Measurements from ENCODE around the gene MYH10.
"Not testable (repeated sequence)": the region's sequence is repeated elsewhere in the genome, so short reads cannot be mapped to it uniquely, and the experiment has no call there.

The MYH10 gene

DNA sequence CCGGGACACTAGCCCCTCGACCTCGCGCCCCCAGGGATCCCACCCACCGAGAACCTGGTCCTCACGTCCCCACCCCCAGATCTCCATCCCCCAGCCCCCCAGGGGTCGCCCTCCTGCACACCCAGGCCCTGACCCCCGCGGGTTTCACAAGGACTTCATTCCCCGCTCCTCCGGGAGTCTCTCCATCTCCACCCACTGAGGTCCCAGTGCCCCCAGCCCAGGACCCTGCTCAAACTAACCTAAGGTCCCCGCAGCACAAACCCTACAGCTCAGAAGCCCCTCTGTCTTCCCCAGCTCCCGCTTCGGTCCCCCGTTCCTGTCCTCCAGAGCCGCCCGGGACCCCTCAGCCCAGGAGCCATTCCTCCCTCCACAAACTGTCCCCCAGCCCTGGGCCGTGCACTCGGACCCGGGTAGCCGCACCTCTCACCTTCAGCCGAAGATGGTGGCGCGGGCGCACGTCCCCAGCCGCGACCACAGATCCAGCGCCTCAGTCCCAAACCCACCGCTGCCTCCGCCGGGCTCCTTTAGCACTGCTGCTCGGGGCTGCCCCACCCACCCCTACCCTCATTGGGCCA, at the start of gene MYH10:
Gene MYH10 (minus strand): TSS at position 499 of the 575 bp plus-strand sequence. CDS start 7,479 bp downstream, outside the sequence.
- no peak for DNase-seq

DNA sequence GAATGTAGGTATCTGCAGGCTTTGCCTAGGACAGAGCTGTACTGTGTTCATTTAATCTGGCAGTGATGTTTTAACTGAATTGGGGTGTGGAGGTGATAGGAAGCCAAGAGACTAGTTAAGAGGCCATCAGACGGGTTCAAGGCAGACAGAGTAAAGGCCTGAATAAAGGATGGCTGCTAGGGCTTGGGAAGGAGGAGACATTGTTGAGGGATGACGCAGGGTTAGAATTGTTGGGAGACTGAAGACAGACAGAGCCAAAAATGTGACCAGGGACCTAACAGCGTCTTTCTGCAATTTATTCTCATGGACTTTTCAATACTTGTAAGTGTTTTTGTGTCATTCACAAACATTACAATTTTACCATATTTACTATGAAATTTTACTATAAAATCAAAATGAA, 48.6 kb upstream of the MYH10 start:
- no peak for DNase-seq

DNA sequence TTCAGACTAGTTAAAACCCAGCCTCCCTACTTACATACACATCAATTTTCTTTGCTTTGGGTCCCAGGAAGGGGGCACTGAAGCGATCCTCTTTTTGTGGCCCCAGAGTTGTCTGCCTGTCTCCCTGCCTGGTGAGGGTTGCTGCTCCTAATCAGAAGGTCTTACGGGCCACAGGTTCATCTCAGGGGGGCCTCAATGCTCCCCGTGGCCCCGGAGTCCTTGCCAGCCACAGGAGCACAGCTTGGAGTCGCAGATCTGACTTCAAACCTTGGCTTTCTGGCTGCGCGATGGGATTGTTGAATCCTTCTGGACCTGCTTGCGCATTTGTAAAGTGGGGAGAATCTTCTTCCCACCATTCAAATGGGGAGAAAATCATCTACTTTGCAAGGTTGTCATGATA, 44.8 kb upstream of the MYH10 start:
- no peak for DNase-seq

DNA sequence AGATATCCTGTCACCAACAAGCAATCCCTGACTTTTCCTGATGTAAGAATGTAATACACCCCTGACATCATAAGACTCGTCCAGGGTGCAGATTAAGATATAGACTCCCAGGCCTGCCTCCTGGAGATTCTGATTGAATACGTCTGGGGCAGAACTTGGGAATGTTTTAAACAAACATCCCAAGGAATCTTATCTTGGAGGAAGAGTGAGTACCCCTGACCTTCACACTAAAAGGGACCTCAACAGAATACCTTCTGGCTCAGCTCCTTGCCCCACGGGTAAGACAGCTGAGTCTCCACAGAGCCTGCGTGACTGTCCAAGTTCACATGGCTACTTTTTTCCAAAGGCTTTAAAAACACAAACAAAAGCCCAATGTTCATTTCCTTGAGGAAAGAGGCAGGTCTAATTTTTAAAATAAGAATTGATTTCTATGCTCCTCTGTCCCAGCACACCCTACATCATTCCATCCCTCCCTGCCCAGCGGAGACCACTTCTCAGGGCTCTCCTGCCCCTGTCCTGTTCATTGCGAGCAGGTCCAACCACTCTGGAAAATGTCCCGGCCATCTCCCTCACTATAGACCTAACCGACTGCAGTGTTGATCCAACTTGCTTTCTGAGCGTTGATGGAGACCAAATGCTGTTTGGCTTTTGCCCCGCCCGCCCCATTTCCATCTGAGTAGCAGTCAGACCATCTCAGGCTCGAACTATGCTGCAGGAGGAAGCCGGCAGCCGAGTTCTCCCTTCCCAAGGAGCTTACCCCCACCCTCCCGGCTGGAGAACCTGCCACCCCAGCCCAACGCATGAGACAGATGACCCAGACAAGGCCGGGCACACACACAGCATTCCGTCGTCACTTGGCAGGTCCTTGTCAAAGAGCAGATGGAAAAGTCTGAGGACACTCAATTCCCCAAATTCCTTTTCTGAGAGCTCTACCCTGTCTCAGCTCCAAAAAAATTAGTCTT, 44.1 kb upstream of the MYH10 start:
- no peak for DNase-seq

DNA sequence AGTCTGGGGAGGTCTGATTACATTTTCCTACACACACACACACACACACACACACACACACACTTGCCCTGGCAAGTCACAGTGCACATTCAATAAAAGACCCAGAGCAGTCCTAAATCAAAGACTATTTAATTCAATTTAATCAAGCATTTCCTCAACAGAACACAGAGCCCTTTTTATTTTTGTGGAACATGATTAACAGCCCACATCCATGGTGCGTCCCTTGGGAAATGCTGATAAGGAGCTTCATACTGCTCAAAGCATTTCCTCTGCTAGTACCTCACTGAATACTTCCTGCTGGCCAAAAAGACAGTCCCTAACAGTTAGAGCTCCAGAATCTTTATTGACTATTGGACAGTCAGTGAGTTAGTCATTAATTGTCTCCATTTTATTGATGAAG, 43.1 kb upstream of the MYH10 start:
- DNase-seq = no peak

DNA sequence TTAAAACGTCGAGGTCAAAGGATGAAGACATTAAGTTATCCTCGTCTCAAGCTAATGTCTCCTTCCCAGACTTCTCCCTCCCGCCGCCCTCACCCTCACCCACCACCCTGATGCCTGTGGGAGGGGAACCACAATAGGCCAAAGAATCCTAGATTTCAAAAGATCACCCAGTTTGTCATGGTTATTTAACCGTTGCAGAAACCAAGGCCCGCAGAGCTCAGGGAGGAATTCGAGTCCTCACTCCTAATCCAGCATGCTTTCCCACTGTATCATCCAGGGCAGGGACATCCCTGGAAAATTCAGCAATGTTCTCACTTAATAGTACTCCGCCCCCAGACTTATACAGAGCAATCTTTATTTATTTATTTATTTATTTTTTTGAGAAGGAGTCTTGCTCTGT, 41.8 kb upstream of the MYH10 start:
- DNase-seq = no peak

DNA sequence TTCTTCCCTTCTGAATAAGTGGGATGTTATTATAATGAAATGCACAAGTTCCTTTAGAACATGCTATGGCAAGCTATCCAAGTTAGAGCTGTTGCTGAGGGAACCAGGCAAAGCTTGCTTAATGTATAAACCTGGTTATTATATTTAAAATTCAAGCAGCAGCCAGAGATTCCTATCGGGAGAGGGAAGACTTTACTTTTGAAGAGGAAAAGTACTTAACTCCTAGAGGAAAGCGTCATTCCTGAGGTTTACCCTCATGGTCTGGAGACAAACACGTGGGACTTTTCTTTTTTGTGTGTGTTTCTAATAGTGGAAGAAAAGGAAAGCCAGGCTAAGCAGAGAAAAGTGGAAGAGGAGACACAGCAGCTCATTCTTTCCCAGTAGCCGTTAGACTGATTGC, 39.9 kb upstream of the MYH10 start:
- DNase-seq = no peak

DNA sequence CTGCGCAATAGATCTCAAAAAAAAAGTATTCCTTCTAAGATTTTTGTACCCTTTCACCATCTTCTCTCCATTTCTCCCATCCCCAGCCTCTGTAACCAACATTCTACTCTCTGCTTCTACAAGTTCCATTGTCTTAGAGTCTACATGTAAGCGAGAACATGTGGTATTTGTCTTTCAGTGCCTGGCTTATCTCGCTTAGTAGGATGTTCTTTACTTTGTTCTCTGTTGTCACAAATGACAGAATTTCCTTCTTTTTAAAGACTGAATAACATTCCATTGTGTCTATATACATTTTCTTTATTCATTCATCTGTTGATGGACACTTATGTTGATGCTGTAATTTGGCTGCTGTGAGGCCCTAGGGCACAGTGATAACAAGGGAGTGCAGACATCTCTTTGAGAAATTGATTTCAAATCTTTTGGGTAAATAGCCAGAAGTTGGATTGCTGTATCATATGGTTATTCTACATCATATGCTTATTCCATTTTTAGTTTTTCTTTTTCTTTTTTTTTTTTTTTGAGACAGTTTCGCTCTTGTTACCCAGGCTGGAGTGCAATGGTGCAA, 37.7 kb upstream of the MYH10 start:
- DNase-seq = no peak

DNA sequence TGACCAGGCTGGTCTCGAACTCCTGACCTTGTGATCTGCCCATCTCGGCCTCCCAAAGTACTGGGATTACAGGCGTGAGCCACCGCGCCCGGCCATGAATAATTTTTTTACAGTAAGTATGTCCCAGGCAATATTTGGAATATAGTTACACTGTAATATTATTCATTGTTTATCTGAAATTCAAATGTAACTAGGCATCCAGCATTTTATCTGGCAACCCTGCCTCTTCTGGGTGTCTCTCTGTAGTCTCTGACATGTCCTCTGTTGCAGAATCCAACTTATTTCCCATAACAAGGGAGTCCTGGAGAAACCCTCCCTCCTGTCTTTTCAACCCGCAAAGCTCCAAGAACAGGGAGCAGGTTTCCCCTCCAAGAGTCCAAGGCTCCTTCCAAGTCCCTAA, 36.9 kb upstream of the MYH10 start:
- no peak for DNase-seq

DNA sequence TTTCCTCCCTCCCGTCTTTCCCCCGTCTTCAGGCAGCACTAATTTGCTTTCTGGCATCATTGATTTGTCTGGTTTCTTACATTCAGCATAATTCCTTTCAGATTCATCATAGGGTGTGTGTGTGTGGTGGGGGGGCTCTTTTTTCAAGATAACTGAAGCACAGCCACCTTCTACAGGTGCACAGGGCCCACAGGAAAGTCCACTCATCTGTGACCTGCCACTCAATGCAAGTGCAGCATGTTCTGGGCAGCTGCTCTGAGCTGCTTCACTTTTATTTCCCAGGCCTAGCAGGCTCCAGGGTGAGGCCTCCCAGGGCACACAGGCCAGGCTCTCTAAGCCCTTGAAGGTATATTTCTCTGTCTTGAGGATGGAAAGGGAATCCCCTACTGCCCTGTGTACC, 35.2 kb upstream of the MYH10 start:
- DNase-seq = no peak

DNA sequence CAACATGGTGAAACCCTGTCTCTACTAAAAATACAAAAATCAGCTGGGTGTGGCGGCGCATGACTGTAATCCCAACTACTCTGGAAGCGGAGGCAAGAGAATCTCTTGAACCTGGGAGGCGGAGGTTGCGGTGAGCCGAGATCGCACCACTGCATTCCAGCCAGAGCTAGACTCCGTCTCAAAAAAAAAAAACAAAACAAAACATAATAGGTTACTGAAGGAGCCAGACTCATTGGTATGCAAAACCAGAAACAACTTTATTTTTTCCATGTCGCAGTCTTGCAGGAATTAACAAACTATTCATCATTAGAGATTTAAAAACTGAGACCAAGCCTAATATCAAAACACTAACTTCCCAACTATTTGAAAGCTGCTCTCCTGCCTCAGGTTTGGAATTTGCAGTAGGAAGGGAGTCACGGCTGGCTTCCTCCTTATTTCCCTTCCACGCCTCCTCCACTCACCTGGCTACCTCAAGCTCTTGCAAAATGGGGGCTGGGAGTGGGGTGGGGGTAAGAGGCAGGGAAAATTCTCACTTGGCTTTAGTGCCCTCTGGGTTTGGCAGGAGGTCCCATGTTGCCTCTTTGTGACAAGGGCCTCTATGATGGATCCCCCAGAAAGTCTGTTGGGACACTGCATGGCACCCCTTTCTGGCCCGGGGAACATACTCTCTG, 34.1 kb upstream of the MYH10 start:
- DNase-seq = no peak

DNA sequence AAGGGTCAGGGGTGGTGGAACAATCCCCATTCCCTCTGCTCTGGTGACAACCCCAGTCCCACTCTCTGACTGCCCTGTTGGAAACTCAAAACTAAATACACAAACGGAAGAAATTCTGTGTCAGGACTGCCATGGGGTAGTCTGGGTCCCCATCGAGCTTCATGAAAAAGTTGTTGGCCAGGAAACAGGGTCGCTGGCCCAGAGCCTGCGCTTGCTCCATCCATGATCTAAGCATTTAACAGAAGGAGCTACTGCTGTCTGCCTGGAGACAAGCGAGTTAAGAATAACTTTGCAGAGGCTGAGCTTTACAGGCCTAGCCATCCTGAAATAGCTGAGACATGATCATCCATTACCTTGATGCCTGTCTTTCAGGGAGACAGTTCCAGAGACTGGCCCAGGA, 32.4 kb upstream of the MYH10 start:
- no peak for DNase-seq

DNA sequence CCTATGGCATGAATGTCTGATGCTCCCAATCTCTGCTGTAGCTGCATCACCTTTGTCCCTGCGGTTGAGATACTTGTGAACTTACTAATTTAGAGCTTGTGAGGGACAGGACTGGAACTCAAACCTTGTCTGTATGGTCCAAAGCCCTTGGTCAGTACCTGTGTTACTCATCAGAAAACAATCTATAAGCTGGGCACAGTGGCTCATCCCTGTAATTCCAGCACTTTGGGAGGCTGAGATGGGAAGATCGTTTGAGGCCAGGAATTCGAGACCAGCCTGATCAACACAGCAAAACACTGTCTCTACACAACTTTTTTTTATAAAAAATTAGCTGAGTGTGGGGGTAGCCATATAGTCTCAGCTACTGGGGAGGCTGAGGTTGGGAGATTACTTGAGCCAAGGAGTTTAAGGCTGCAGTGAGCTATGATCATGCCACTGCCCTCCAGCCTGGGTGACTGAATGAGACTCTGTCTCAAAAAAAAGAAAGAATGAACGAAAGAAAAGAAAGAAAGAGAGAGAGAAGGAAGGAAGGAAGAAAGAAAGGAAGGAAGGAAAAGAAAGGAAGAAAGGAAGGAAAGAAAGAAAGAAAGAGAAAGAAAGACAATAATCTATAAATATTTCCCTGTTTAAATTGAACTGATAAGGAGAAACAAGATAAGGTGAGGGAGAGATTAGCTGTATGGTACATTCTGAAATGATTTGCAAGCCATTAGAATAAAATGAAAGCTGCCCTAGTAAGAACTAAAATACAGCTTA, 31.7 kb upstream of the MYH10 start:
- no peak for DNase-seq

DNA sequence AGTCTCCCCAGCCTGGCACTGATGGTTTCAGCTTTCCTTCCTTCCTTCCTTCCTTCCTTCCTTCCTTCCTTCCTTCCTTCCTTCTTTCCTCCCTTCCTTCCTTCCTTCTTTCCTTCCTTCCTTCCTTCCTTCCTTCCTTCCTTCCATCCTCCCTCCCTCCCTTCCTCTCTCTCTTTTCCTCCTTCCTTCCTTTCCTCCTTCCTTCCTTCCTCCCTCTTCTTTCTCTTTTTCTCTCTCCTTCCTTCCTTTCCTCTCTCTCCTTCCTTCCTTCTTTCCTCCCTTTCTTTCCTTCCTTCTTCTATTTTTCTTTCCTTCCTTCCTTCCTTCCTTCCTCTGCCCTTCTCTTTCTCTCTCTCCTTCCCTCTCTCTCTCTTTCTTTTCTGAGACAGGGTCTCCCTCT, 30.2 kb upstream of the MYH10 start:
- DNase-seq = not testable (repeated sequence)

DNA sequence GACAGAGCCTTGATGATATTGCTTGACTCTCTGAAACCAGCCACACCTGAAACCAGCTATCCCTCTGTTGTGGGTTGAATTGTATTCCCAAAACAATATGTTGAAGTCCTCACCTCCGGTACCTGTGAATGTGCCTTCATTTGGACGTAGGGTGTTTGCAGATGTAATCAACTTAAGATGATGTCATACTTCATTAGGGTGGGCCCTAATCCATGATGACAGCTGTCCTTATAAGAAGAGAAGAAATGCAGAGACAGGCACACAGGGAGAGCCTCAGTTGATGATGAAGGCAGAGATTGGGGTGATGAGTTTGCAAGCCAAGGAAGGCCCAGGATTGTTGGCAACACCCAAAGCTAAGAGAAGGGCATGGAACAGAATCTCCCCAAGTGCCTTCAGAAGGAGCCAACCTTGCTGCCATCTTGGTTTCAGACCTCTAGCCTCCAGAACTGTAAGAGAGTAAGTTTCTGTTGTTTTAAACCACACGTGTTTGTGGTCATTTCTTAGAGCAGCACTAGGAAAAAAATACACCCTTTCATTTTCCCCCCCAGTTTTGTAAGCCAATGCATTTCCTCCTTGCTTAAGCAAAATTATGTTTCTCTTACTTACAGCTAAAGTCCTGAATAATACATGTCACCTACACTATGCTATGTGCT, 29.4 kb upstream of the MYH10 start:
- DNase-seq = no peak

DNA sequence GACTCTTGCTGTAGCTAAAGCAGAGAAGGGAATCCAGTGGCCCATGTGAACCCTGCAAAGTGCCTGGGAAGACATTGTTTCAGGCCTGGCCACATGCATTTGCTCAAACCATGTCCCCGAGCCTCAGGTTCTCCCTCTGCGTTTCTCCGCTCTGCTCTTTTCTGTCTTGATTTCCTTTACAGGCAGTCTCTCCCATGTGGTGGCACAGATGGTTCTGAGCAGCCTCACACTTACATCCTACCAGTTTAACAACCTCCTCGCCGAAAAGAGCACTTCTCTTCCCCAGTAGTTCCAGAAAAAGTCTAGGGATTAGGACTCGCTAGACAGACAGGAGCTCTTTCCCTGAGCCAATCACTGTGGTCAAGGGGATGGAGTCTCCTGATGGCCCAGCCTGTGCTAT, 28.3 kb upstream of the MYH10 start:
- DNase-seq = no peak

DNA sequence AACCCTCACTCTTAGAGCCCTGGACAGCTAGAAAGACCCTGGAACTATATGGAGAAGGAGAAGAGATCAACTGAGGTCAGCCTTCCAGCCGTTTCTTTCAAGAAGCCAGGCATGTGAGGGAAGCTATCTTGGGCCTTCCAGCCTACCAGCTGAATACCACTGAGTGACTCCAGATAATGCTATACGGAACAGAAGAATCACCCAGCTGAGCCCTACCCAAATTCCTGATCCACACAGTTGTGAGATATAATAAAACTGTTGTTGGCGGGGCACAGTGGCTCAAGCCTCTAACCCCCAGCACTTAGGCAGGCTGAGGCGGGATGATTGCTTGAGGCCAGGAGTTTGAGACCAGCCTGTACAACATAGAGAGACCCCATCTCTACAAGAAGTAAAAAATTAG, 26.2 kb upstream of the MYH10 start:
- DNase-seq = no peak

DNA sequence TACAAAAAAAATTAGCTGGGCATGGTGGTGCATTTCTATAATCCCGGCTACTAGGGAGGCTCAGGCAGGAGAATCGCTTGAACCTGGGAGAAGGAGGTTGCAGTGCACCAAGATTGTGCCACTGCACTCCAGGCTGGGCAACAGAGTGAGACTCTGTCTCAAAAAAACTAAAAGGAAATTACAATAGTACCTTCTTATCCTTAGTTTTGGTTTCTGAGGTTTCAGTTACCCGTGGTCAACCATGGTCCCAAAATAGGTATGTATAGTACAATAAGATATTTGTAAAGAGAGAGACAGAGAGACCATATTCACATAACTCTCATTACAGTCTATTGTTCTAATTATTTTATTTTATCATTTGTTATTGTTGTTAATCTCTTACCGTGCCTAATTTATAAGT, 24.3 kb upstream of the MYH10 start:
- no peak for DNase-seq

DNA sequence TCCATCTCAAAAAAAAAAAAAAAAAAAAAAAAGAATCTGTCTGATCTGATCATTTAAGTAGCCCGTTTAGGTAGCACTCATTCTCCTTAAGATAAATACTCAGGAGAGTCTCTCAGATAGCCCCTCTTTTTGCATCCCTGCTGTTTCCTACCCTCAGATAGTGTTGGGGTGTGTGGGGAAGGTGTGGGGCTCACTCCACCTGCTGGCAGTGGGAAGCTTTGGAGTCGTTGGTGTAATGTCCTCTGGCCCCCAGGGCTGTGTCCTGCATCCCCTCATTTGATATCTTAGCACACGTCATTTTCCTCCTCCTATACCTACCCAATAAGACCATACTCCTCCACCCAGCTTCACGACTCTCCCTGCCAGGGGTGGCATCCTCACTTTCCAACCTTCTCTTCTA, 20.5 kb upstream of the MYH10 start:
- peak; percentile 16 for DNase-seq

DNA sequence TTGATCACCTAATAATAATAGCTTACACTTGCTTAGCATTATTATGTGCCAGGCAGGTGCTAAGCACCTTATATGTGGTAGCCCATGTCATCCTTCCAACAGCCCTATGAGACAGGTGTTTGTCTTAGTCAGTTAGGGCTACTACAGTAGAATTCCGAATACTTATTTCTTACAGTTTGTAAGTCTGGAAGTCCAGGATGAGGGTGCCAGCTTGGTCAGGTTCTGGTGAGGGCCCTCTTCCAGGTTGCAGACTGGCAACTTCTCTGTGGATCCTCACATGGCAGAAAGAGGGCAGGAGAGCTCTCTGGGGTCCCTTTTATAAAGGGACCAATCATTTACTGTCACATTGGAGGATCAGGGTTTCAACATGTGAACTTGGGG, 19.6 kb upstream of the MYH10 start:
- DNase-seq = no peak

DNA sequence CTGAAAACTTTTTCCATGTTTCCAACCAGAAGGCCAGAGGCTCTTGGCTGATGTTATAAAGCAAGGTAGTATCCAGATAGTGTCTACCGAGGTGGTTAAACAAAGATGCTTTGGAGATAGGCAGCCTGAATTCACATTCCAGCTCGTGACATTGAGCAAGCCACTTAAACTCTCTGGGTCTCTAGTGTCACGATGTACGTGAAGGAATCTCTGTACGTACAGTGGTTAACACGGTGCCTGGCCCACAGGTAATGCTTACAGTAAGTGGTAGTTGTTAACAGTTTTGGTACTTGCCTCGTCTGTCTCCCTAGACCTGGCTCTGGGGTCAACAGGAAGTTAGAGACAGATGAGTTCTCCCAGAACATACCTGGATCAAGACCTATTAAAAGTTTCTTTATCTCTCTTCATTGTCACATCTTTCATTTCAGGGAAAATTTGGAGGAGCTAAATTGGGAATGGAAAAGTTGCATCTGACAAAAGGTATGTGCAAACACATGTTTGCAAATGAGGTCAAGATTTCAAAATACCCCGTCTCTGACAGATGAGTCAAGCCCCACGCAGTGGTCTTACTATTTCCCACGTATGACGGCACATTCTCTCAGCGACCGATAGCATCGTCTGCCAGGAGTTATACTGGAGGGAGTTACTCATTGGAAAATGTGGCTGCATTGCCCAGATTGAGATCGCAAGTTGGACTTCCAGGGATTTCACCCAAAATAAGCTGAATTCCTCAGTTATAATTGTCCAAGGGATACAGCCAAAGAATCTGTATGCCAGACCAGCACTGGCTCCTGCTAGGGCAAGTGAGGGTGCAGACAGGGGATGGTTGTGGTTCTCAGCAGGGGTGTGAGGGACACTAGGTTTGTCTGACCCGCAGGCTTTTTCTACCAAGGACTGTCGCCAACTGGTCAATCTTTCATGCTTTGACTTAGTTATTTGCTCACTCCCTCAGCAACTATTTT, 18.9 kb upstream of the MYH10 start:
- DNase-seq = no peak

All from hematopoietic multipotent progenitor cell treated with erythropoietin and hydrocortisone succinate and interleukin-3 and kit ligand, for 6 days (in vitro differentiated cells).